Tibial artery (tissue), 4 donors: ENCODE data around the gene ANKRD55.

Experiments used
- DNase-seq, 2 donors: peaks; one replicate each; pipeline ENCODE4 v3.0.0-alpha.2; 2019
- H3K27ac ChIP-seq, 2 donors: fragments of 200-600 bp; sonication (generic) in 1 of 2; 1 replicate in 1 of 2; 2 replicates in 1 of 2; pipeline ENCODE4 v1.5.1; 2018 to 2019; ENCODE audit warnings: mild to moderate bottlenecking in 1 of 2
- H3K27me3 ChIP-seq, 2 donors: fragments of 200-600 bp; sonication (generic) in 1 of 2; one replicate each; pipeline versions ENCODE4 v1.5.1 to v1.6.0; 2016 to 2019
- H3K36me3 ChIP-seq, 3 donors: fragments of 200-600 bp; sonication (generic) in 2 of 3; one replicate each; pipeline ENCODE4 v1.5.1; 2016 to 2019; ENCODE audit warnings: mild to moderate bottlenecking in 2 of 3
- H3K4me1 ChIP-seq, 4 donors: fragments of 200-600 bp; sonication (generic) in 2 of 4; 1 replicate in 3 of 4; 2 replicates in 1 of 4; pipeline ENCODE4 v1.5.1; 2016 to 2019
- H3K4me3 ChIP-seq, 2 donors: fragments of 200-600 bp; sonication (generic) in 1 of 2; 1 replicate in 1 of 2; 2 replicates in 1 of 2; pipeline ENCODE4 v1.5.1; 2018 to 2019; ENCODE audit warnings: mild to moderate bottlenecking in 2 of 2
- H3K9me3 ChIP-seq, 3 donors: fragments of 200-600 bp; sonication (generic) in 1 of 3; one replicate each; pipeline ENCODE4 v1.5.1; 2016 to 2019
- intact Hi-C: fragments of 100-400 bp; cut with DNase I; formaldehyde crosslinking; loops from one replicate; pipeline ENCODE4 v1.15.0; 2023; ENCODE audit warnings: low total_unique reads
- TF ChIP-seq, protein P1 (sequence below), 2 experiments: fragments of 200-600 bp in 1 of 2; fragments of 450-650 bp in 1 of 2; IDR thresholded peaks; one replicate each; pipeline ENCODE4 v1.5.1; 2017 to 2019; ENCODE audit warnings: antibody characterized with exemption in 2 of 2, mild to moderate bottlenecking in 1 of 2, moderate library complexity in 1 of 2

Gene ANKRD55

GRCh38 chr5:56116599-56117141 lies 116.5 kb downstream of the ANKRD55 start:
- no peaks in the 10 kb centered on the region for H3K9me3 ChIP-seq
- H3K27me3 ChIP-seq, result no peaks in the 10 kb centered on the region
- TF ChIP-seq, protein P1, sequence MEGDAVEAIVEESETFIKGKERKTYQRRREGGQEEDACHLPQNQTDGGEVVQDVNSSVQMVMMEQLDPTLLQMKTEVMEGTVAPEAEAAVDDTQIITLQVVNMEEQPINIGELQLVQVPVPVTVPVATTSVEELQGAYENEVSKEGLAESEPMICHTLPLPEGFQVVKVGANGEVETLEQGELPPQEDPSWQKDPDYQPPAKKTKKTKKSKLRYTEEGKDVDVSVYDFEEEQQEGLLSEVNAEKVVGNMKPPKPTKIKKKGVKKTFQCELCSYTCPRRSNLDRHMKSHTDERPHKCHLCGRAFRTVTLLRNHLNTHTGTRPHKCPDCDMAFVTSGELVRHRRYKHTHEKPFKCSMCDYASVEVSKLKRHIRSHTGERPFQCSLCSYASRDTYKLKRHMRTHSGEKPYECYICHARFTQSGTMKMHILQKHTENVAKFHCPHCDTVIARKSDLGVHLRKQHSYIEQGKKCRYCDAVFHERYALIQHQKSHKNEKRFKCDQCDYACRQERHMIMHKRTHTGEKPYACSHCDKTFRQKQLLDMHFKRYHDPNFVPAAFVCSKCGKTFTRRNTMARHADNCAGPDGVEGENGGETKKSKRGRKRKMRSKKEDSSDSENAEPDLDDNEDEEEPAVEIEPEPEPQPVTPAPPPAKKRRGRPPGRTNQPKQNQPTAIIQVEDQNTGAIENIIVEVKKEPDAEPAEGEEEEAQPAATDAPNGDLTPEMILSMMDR (IDR thresholded peaks at IDR 0.05), result no peak
- no peak overlapping the region for H3K27ac ChIP-seq
- H3K4me1 ChIP-seq, result no peaks in the 10 kb centered on the region
- DNase-seq, result no peak
- no peaks in the 10 kb centered on the region for H3K36me3 ChIP-seq
- no peak overlapping the region for H3K4me3 ChIP-seq
- intact Hi-C loops, result no loop called here

- Histone ChIP-seq H3K9me3 (no peaks in the 10 kb centered on the region), H3K36me3 (no peaks in the 10 kb centered on the region), H3K4me3 (no peak overlapping the region), H3K4me1 (no peaks in the 10 kb centered on the region), H3K27me3 (no peaks in the 10 kb centered on the region), H3K27ac (no peak overlapping the region)
- intact Hi-C loops, result no loop called here
- TF ChIP-seq, protein P1 (IDR thresholded peaks at IDR 0.05), result no peak
- DNase-seq, result no peak
Observed at GRCh38 chr5:56115589-56115988, 117.5 kb downstream of the ANKRD55 start.

- TF ChIP-seq, protein P1 (IDR thresholded peaks at IDR 0.05), result no peak
- no peaks in the 10 kb centered on the region for H3K9me3 ChIP-seq
- DNase-seq, result no peak
- H3K36me3 ChIP-seq, result no peaks in the 10 kb centered on the region
- intact Hi-C loops, result no loop called here
- H3K27me3 ChIP-seq, result no peaks in the 10 kb centered on the region
- H3K27ac ChIP-seq, result no peak overlapping the region
- no peak overlapping the region for H3K4me3 ChIP-seq
- H3K4me1 ChIP-seq, result no peaks in the 10 kb centered on the region
Observed at GRCh38 chr5:56112526-56113121, 120.5 kb downstream of the ANKRD55 start.

DNA sequence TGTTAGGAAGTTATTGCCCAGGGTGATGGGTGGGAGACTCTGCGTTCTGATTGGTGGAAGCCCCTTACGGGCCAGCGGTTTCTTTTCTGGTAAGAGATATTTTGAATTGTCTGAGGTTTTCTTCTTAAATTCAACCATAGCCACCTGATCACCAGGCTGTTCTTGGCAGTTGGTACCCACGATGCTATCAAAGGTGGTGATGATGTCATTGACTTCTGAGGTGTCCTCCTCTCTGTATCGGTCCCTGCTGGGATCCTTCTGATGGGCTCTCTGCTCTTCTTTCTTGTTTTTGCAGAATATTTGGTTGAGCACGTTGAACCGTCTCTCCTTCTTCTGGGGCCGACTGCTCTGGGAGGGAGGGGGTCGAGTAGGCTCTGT lies 121.7 kb downstream of the ANKRD55 start:
- TF ChIP-seq, protein P1 (IDR thresholded peaks at IDR 0.05), result no peak
- no peak for DNase-seq
- no peaks in the 10 kb centered on the region for H3K27me3 ChIP-seq
- H3K9me3 ChIP-seq, result no peaks in the 10 kb centered on the region
- intact Hi-C loops, result no loop called here
- H3K27ac ChIP-seq, result no peak overlapping the region
- no peaks in the 10 kb centered on the region for H3K4me1 ChIP-seq
- H3K4me3 ChIP-seq, result no peak overlapping the region
- H3K36me3 ChIP-seq, result no peaks in the 10 kb centered on the region

GRCh38 chr5:56110646-56111403 lies 122.3 kb downstream of the ANKRD55 start:
- Histone ChIP-seq H3K4me1 (no peaks in the 10 kb centered on the region), H3K36me3 (no peaks in the 10 kb centered on the region), H3K27ac (no peak overlapping the region), H3K27me3 (no peaks in the 10 kb centered on the region), H3K9me3 (no peaks in the 10 kb centered on the region), H3K4me3 (no peak overlapping the region)
- TF ChIP-seq, protein P1 (IDR thresholded peaks at IDR 0.05), result no peak
- intact Hi-C loops, result no loop called here
- DNase-seq, result no peak
